ENCODE measurements around the gene DDX47.

The DDX47 gene

GRCh38 chr12:12813120-12814101, at the start of gene DDX47:
DDX47 (plus strand) TSS chr12:12813346; CDS start chr12:12813368, 22 bp downstream.
- peak; percentile 83 for DNase-seq

- DNase-seq: no peak
These were observed 48.3 kb upstream of the DDX47 start for GRCh38 chr12:12764824-12765223.

- no peak for DNase-seq
These were observed 42.9 kb upstream of the DDX47 start for GRCh38 chr12:12770262-12770661.

DNA sequence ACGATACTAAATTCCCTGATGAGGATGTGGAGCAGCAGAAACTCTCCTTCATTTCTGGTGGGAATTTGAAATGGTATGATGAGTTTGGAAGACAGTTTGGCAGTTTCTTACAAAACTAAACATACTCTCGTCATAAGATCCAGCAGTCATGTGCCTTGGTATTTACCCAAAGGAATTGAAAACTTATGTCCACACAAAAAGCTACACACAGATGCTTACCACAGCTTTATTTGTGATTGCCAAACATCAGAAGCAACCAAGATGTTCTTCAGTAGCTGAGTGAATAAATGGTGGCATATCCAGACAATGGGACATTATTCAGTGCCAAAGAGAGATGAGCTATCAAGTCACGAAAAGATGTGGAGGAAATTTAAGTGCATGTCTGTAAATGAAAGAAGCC, 38.4 kb upstream of the DDX47 start:
- no peak for DNase-seq

- DNase-seq: peak; percentile 74
These were observed 36.9 kb upstream of the DDX47 start for GRCh38 chr12:12776261-12776660.

- DNase-seq: no peak
These were observed 36.1 kb upstream of the DDX47 start for GRCh38 chr12:12777092-12777491.

- no peak for DNase-seq
These were observed 34.1 kb upstream of the DDX47 start for GRCh38 chr12:12779007-12779406.

DNA sequence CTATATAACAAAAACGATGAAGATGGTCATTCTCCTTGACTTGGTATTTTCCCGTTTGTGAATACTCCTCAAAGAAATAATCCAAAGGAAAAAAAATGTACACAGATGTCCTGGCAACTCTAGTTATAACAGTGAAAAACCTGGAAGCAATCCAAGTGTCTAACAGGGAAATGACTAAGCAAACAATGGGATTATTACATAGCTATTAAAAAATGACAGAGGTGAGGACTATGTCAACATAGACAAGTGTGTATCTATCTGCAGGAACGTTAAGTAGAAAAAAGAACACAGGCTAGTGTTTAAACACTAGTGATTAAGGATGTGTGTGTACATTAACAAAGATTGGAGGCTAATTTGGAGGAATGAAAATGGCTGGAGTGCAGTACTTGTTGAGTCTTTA, 33.6 kb upstream of the DDX47 start:
- DNase-seq: peak; percentile 86

- no peak for DNase-seq
These were observed 29.0 kb upstream of the DDX47 start for GRCh38 chr12:12784116-12784515.

GRCh38 chr12:12784911-12785814, 28.0 kb upstream of the DDX47 start, which contains the start of gene APOLD1:
APOLD1 (plus strand) TSS chr12:12785659; CDS start chr12:12785692, 33 bp downstream.
- no peak for DNase-seq

DNA sequence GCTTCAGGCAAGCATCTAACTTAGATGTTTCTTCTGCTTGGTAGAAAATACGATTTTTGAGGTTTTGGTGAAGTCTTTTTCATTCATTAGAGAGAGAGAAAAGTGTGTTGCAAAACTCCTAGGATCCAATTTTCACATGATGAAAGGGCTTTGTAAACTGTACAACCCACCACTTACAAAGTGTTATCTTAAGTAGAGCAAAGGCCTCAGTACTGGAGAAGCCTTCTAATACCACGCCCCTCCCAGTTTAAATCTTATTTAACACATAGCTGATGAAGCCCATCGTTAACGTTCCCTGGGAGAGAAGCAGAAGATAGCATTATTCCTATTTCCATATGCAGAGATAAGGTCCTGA, 26.8 kb upstream of the DDX47 start:
- DNase-seq: no peak

- DNase-seq: peak; percentile 29
These were observed 26.2 kb upstream of the DDX47 start for GRCh38 chr12:12786706-12787601.

- no peak for DNase-seq
These were observed 25.0 kb upstream of the DDX47 start for GRCh38 chr12:12788131-12788530.

DNA sequence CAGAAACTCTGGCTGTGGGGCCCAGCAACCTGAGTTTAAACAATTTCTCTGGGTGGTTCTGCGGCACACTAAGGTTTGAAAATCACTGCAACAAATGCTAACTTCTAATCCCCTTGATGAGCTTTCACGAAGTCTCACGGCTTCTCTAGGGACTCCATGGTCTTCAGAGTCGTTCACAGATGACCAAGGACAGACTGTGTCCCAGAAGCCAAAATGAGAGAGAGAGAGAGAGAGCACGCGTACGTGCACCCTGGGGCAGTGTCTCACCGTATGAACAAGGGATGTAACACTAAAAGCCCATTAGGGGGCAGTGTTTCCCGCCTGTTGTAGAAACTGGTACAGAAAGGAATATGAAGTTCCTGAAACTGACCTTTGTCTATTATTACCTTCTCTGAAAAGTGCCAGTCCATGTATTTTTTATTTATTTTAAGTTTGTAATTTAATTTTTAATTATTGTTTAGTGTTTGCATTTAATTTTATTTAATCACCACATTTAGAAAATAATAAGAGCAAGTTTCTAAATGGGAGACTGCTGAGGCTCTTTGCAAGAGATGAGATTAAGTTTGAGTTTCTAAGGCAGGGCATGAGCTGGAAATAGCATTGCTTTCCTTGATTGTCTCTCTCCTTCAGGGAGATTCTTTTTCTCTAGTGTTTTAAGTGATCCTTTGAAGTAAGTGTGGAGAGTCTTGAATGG, 24.3 kb upstream of the DDX47 start:
- DNase-seq: peak; percentile 66

- no peak for DNase-seq
These were observed 22.2 kb upstream of the DDX47 start for GRCh38 chr12:12790956-12791355.

- DNase-seq: peak; percentile 46
These were observed 21.3 kb upstream of the DDX47 start for GRCh38 chr12:12791756-12792369.

DNA sequence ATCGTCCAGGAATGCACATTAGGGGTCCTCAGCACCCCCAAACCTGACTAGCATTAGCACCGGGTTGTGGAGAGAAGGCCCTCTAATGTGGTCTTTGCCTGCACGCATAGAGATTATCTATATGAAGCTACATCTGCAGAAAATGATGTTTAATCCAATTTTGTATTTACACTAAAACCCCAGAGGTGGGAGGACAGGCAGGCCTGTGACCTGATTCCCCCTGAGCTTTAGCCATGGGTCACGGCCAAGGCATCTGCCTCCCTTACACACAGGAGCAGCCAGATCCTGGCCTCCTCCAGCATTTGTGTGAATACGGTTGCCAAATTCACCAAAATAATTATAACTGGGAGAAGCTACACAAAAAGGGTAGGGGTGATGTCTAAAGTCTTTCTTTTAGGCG, 20.7 kb upstream of the DDX47 start:
- DNase-seq: no peak

- no peak for DNase-seq
These were observed 18.5 kb upstream of the DDX47 start for GRCh38 chr12:12794686-12795085.

DNA sequence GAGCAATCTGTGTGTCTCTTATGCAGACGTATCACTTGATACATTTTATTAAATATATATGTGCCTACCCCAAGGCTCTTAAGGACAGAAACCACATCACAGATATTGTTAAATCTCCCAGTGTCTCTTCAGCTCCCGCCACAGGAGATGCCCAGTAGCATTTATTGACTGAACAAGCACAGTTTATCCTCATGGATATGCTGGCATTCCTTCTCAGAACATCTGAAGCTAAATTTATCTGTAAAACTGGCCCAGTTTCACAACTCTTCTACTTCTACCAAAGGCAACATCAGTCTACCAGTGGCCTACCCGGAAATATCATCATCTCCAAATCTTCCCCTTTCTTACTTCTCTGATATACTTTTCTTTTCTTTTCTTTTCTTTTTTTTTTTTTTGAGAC, 17.0 kb upstream of the DDX47 start:
- DNase-seq: no peak

- no peak for DNase-seq
These were observed 16.0 kb upstream of the DDX47 start for GRCh38 chr12:12796928-12797793.

Measured in DMS153 (cell line).